ENCODE results near the gene FNBP1. TPM values are rescaled to one million over a fixed set of nuclear protein-coding genes. Genes with fewer than 3 reads are reported as not detected.
"Not testable (repeated sequence)": the region's sequence is repeated elsewhere in the genome, so short reads cannot be mapped to it uniquely, and the experiment has no call there.

Gene FNBP1
- total and polyA plus RNA-seq, 5 donors = 10.8 to 27.5 (median 26.3) TPM

- ATAC-seq (peak in 1 of 2 donors; percentile 61), DNase-seq (no peak)
- H3K4me1 ChIP-seq (ENCODE audit: control insufficient read depth, insufficient read depth, low read length) = peaks cover 3% of the 10 kb centered on the region
- H3K27me3 ChIP-seq (ENCODE audit: control insufficient read depth, insufficient read depth) = no peaks in the 10 kb centered on the region
- 46% methylated on average over 4 of the region's 4 CpGs for WGBS
- H3K27ac ChIP-seq (ENCODE audit: low read length) = no peak overlapping the region
- no peaks in the 10 kb centered on the region for H3K9me3 ChIP-seq (ENCODE audit: control insufficient read depth, low read length)
- no peak overlapping the region for H3K4me3 ChIP-seq (ENCODE audit: low read length)
- intact Hi-C loops (cut with DNase I) = no loop called here
These were observed 74.1 kb downstream of the FNBP1 start for GRCh38 chr9:129968690-129969485.

GRCh38 chr9:129964901-129965734 lies 77.9 kb downstream of the FNBP1 start:
- 63% methylated on average over 21 of the region's 21 CpGs for WGBS
- peak in 1 of 2 donors; percentile 35 for ATAC-seq
- DNase-seq = peak in 1 of 3 donors; percentile 72
- Histone ChIP-seq H3K27ac (ENCODE audit: low read length) (peak overlapping the region; percentile 77), H3K4me3 (ENCODE audit: low read length) (no peak overlapping the region), H3K4me1 (ENCODE audit: control insufficient read depth, insufficient read depth, low read length) (peaks cover 3% of the 10 kb centered on the region), H3K9me3 (ENCODE audit: control insufficient read depth, low read length) (no peaks in the 10 kb centered on the region), H3K27me3 (ENCODE audit: control insufficient read depth, insufficient read depth) (no peaks in the 10 kb centered on the region)
- intact Hi-C loops (cut with DNase I) = no loop called here

GRCh38 chr9:129962889-129963703 lies 79.9 kb downstream of the FNBP1 start:
- H3K9me3 ChIP-seq (ENCODE audit: control insufficient read depth, low read length) = no peaks in the 10 kb centered on the region
- H3K27me3 ChIP-seq (ENCODE audit: control insufficient read depth, insufficient read depth) = no peaks in the 10 kb centered on the region
- DNase-seq (peak; percentile 30 to 65 (median 64)), ATAC-seq (peak; percentile 78 to 86)
- intact Hi-C loops (cut with DNase I) = no loop called here
- 25% methylated on average over 14 of the region's 14 CpGs for WGBS
- peaks cover 3% of the 10 kb centered on the region for H3K4me1 ChIP-seq (ENCODE audit: control insufficient read depth, insufficient read depth, low read length)
- peak overlapping the region; percentile 97 for H3K27ac ChIP-seq (ENCODE audit: low read length)
- H3K4me3 ChIP-seq (ENCODE audit: low read length) = peak overlapping the region; percentile 64

- intact Hi-C loops (cut with DNase I) = no loop called here
- peak overlapping the region; percentile 97 for H3K27ac ChIP-seq (ENCODE audit: low read length)
- no peak for DNase-seq
- H3K9me3 ChIP-seq (ENCODE audit: control insufficient read depth, low read length) = no peaks in the 10 kb centered on the region
- peak overlapping the region; percentile 64 for H3K4me3 ChIP-seq (ENCODE audit: low read length)
- 37% methylated on average over 9 of the region's 9 CpGs for WGBS
- no peaks in the 10 kb centered on the region for H3K27me3 ChIP-seq (ENCODE audit: control insufficient read depth, insufficient read depth)
- ATAC-seq = peak; percentile 10 to 12
- peaks cover 3% of the 10 kb centered on the region for H3K4me1 ChIP-seq (ENCODE audit: control insufficient read depth, insufficient read depth, low read length)
These were observed 80.5 kb downstream of the FNBP1 start for GRCh38 chr9:129962451-129962864.

GRCh38 chr9:129958796-129959195 lies 84.2 kb downstream of the FNBP1 start:
- no peaks in the 10 kb centered on the region for H3K9me3 ChIP-seq (ENCODE audit: control insufficient read depth, low read length)
- ATAC-seq (no peak), DNase-seq (no peak)
- no peaks in the 10 kb centered on the region for H3K4me1 ChIP-seq (ENCODE audit: control insufficient read depth, insufficient read depth, low read length)
- H3K27me3 ChIP-seq (ENCODE audit: control insufficient read depth, insufficient read depth) = no peaks in the 10 kb centered on the region
- no peak overlapping the region for H3K4me3 ChIP-seq (ENCODE audit: low read length)
- WGBS = 83% methylated on average over 1 of the region's 1 CpG
- intact Hi-C loops (cut with DNase I) = no loop called here
- H3K27ac ChIP-seq (ENCODE audit: low read length) = no peak overlapping the region

- WGBS = 54% methylated on average over 6 of the region's 6 CpGs
- intact Hi-C loops (cut with DNase I) = no loop called here
- H3K27ac ChIP-seq (ENCODE audit: low read length) = no peak overlapping the region
These were observed 88.0 kb downstream of the FNBP1 start for GRCh38 chr9:129954868-129955550.

GRCh38 chr9:129953736-129954135 lies 89.3 kb downstream of the FNBP1 start:
- Histone ChIP-seq H3K4me1 (ENCODE audit: control insufficient read depth, insufficient read depth, low read length) (no peaks in the 10 kb centered on the region), H3K9me3 (ENCODE audit: control insufficient read depth, low read length) (no peaks in the 10 kb centered on the region), H3K27me3 (ENCODE audit: control insufficient read depth, insufficient read depth) (no peaks in the 10 kb centered on the region), H3K4me3 (ENCODE audit: low read length) (no peak overlapping the region), H3K27ac (ENCODE audit: low read length) (no peak overlapping the region)
- no peak for DNase-seq
- 92% methylated on average over 1 of the region's 1 CpG for WGBS
- ATAC-seq = no peak
- intact Hi-C loops (cut with DNase I) = no loop called here

More at GRCh38 chr9:129954868-129955550, 88.0 kb downstream of the FNBP1 start:
- ATAC-seq (peak; percentile 40 to 42), DNase-seq (no peak)
- no peak overlapping the region for H3K4me3 ChIP-seq (ENCODE audit: low read length)
- H3K27me3 ChIP-seq (ENCODE audit: control insufficient read depth, insufficient read depth) = no peaks in the 10 kb centered on the region
- H3K9me3 ChIP-seq (ENCODE audit: control insufficient read depth, low read length) = no peaks in the 10 kb centered on the region
- H3K4me1 ChIP-seq (ENCODE audit: control insufficient read depth, insufficient read depth, low read length) = no peaks in the 10 kb centered on the region

GRCh38 chr9:129952337-129952736 lies 90.7 kb downstream of the FNBP1 start:
- WGBS = over 99% methylated on average over 3 of the region's 3 CpGs
- DNase-seq (no peak), ATAC-seq (no peak)
- no peak overlapping the region for H3K27ac ChIP-seq (ENCODE audit: low read length)
- no peaks in the 10 kb centered on the region for H3K27me3 ChIP-seq (ENCODE audit: control insufficient read depth, insufficient read depth)
- H3K9me3 ChIP-seq (ENCODE audit: control insufficient read depth, low read length) = no peaks in the 10 kb centered on the region
- H3K4me3 ChIP-seq (ENCODE audit: low read length) = no peak overlapping the region
- intact Hi-C loops (cut with DNase I) = no loop called here
- H3K4me1 ChIP-seq (ENCODE audit: control insufficient read depth, insufficient read depth, low read length) = no peaks in the 10 kb centered on the region

- no peak for DNase-seq
- Histone ChIP-seq H3K27ac (ENCODE audit: low read length) (no peak overlapping the region), H3K4me3 (ENCODE audit: low read length) (no peak overlapping the region), H3K9me3 (ENCODE audit: control insufficient read depth, low read length) (no peaks in the 10 kb centered on the region), H3K27me3 (ENCODE audit: control insufficient read depth, insufficient read depth) (no peaks in the 10 kb centered on the region), H3K4me1 (ENCODE audit: control insufficient read depth, insufficient read depth, low read length) (peaks cover 2% of the 10 kb centered on the region)
- intact Hi-C loops (cut with DNase I) = no loop called here
- no peak for ATAC-seq
- 71% methylated on average over 5 of the region's 5 CpGs for WGBS
These were observed 93.2 kb downstream of the FNBP1 start for GRCh38 chr9:129949821-129950220.

- H3K27ac ChIP-seq (ENCODE audit: low read length); H3K27me3 ChIP-seq (ENCODE audit: control insufficient read depth, insufficient read depth); DNase-seq; ATAC-seq; intact Hi-C loops (cut with DNase I); H3K9me3 ChIP-seq (ENCODE audit: control insufficient read depth, low read length); H3K4me1 ChIP-seq (ENCODE audit: control insufficient read depth, insufficient read depth, low read length); H3K4me3 ChIP-seq (ENCODE audit: low read length): not testable (repeated sequence)
- 66% methylated on average over 7 of the region's 7 CpGs for WGBS
These were observed 94.4 kb downstream of the FNBP1 start for GRCh38 chr9:129948626-129949025.

All from right cardiac atrium (tissue), 5 donors.